GM20000 (cell line): ENCODE measurements around the gene LCE7A.

ENCODE experiments used
- DNase-seq: peaks from one replicate; pipeline ENCODE4 v3.0.0; 2012; ENCODE audit warnings: low spot score
- CTCF ChIP-seq: IDR thresholded peaks from 2 replicates; pipeline ENCODE4 v1.5.1; 2012; ENCODE audit warnings: mild to moderate bottlenecking, control low read depth; ENCODE audit errors: extremely low read depth, missing control alignments

LCE7A gene

GRCh38 chr1:152907686-152908601, 48.1 kb downstream of the LCE7A start, which contains the start of gene IVL:
IVL (plus strand) TSS chr1:152908546; CDS start chr1:152909798, 1,252 bp downstream.
- peak; percentile 45 for DNase-seq
- no peak for TF ChIP-seq CTCF

GRCh38 chr1:152909206-152909605, 49.4 kb downstream of the LCE7A start:
- TF ChIP-seq CTCF: no peak
- DNase-seq: no peak
